ENCODE measurements around the gene KRT6C.

Gene KRT6C

GRCh38 chr12:52440821-52441319 lies 32.7 kb downstream of the KRT6C start:
- peak; percentile 75 for DNase-seq (ENCODE audit: low read depth)
- H3K4me3 ChIP-seq (ENCODE audit: control insufficient read depth, low read depth, low read length), result no peak overlapping the region
- TF ChIP-seq CTCF (conservative IDR thresholded peaks at IDR 0.05; ENCODE audit: control insufficient read depth, insufficient read depth, low read depth, low read length), result no peak

- H3K4me3 ChIP-seq (ENCODE audit: control insufficient read depth, low read depth, low read length), result no peak overlapping the region
- no peak for DNase-seq (ENCODE audit: low read depth)
- TF ChIP-seq CTCF (conservative IDR thresholded peaks at IDR 0.05; ENCODE audit: control insufficient read depth, insufficient read depth, low read depth, low read length), result no peak
Observed at GRCh38 chr12:52439845-52440244, 33.8 kb downstream of the KRT6C start.

- no peak for TF ChIP-seq CTCF (conservative IDR thresholded peaks at IDR 0.05; ENCODE audit: control insufficient read depth, insufficient read depth, low read depth, low read length)
- H3K4me3 ChIP-seq (ENCODE audit: control insufficient read depth, low read depth, low read length), result no peak overlapping the region
- no peak for DNase-seq (ENCODE audit: low read depth)
Observed at GRCh38 chr12:52439420-52439819, 34.2 kb downstream of the KRT6C start.

GRCh38 chr12:52438305-52439301 lies 35.0 kb downstream of the KRT6C start:
- H3K4me3 ChIP-seq (ENCODE audit: control insufficient read depth, low read depth, low read length), result no peak overlapping the region
- no peak for DNase-seq (ENCODE audit: low read depth)
- no peak for TF ChIP-seq CTCF (conservative IDR thresholded peaks at IDR 0.05; ENCODE audit: control insufficient read depth, insufficient read depth, low read depth, low read length)

- no peak for DNase-seq (ENCODE audit: low read depth)
- TF ChIP-seq CTCF (conservative IDR thresholded peaks at IDR 0.05; ENCODE audit: control insufficient read depth, insufficient read depth, low read depth, low read length), result no peak
- no peak overlapping the region for H3K4me3 ChIP-seq (ENCODE audit: control insufficient read depth, low read depth, low read length)
Observed at GRCh38 chr12:52437508-52437907, 36.1 kb downstream of the KRT6C start.

- no peak overlapping the region for H3K4me3 ChIP-seq (ENCODE audit: control insufficient read depth, low read depth, low read length)
- DNase-seq (ENCODE audit: low read depth), result no peak
- no peak for TF ChIP-seq CTCF (conservative IDR thresholded peaks at IDR 0.05; ENCODE audit: control insufficient read depth, insufficient read depth, low read depth, low read length)
Observed at GRCh38 chr12:52436828-52437474, 36.7 kb downstream of the KRT6C start.

All from fibroblast of mammary gland (primary cell).